LNCaP clone FGC (cell line): ENCODE data around the gene CCDC85B.

Source experiments
- DNase-seq: peaks from one replicate; pipeline ENCODE4 v3.0.0-alpha.2; 2011; ENCODE audit warnings: low read depth
- H3K4me3 ChIP-seq: 2 replicates; pipeline ENCODE4 v1.5.1; 2011; ENCODE audit warnings: mild to moderate bottlenecking, low read depth, low read length, control low read depth
- CTCF ChIP-seq: IDR thresholded peaks from 2 replicates; pipeline ENCODE4 v1.5.1; 2012; ENCODE audit warnings: mild to moderate bottlenecking; ENCODE audit not compliant: control insufficient read depth, insufficient read depth; ENCODE audit errors: extremely low read depth

The CCDC85B gene

GRCh38 chr11:65862191-65862735 is 28.2 kb upstream of the CCDC85B start:
- peak overlapping the region; percentile 93 for H3K4me3 ChIP-seq
- TF ChIP-seq CTCF: no peak
- no peak for DNase-seq

DNA sequence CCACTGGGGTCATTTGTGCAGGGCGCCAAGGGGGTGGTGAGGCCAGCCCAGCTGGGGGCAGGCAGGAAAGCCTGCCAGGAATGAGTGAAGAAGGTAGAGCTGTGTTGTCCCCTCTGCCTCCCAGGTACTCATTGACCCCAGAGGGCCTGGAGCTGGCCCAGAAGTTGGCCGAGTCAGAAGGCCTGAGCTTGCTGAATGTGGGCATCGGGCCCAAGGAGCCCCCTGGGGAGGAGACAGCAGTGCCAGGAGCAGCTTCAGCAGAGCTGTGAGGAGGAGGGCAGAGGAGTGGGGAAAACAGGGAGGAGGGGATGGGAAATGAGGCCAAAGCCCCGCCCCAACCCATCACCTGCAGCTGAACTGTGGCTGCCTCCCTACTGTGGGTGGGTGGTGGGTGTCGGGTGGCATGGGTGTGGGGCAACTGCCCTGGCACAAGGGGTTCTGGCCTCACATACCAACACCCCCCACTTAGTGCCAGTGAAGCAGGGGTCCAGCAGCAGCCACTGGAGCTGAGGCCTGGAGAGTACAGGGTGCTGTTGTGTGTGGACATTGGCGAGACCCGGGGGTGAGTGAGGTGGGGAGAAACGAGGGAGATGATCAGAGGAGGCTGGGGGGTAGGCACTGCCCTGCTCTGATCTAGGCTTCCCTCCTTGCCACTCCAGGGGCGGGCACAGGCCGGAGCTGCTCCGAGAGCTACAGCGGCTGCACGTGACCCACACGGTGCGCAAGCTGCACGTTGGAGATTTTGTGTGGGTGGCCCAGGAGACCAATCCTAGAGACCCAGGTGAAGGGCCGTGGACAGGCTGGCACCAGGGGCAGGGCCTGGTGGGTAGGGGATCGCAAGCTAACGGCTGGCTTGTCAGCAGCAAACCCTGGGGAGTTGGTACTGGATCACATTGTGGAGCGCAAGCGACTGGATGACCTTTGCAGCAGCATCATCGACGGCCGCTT is 27.3 kb upstream of the CCDC85B start:
- no peak for DNase-seq
- H3K4me3 ChIP-seq: no peak overlapping the region
- no peak for TF ChIP-seq CTCF

GRCh38 chr11:65863889-65864705 is 26.4 kb upstream of the CCDC85B start:
- H3K4me3 ChIP-seq: no peak overlapping the region
- TF ChIP-seq CTCF: no peak
- DNase-seq: no peak

GRCh38 chr11:65864706-65865471 is 25.6 kb upstream of the CCDC85B start:
- H3K4me3 ChIP-seq: no peak overlapping the region
- DNase-seq: no peak
- no peak for TF ChIP-seq CTCF

- no peak for DNase-seq
- no peak overlapping the region for H3K4me3 ChIP-seq
Observed at GRCh38 chr11:65865550-65866172, 24.8 kb upstream of the CCDC85B start.

More at GRCh38 chr11:65865550-65866172, 24.8 kb upstream of the CCDC85B start:
- no peak for TF ChIP-seq CTCF
